Measurements from ENCODE around the gene CTSA.
"Not testable (repeated sequence)": the region's sequence is repeated elsewhere in the genome, so short reads cannot be mapped to it uniquely, and the experiment has no call there.

Gene CTSA

DNA sequence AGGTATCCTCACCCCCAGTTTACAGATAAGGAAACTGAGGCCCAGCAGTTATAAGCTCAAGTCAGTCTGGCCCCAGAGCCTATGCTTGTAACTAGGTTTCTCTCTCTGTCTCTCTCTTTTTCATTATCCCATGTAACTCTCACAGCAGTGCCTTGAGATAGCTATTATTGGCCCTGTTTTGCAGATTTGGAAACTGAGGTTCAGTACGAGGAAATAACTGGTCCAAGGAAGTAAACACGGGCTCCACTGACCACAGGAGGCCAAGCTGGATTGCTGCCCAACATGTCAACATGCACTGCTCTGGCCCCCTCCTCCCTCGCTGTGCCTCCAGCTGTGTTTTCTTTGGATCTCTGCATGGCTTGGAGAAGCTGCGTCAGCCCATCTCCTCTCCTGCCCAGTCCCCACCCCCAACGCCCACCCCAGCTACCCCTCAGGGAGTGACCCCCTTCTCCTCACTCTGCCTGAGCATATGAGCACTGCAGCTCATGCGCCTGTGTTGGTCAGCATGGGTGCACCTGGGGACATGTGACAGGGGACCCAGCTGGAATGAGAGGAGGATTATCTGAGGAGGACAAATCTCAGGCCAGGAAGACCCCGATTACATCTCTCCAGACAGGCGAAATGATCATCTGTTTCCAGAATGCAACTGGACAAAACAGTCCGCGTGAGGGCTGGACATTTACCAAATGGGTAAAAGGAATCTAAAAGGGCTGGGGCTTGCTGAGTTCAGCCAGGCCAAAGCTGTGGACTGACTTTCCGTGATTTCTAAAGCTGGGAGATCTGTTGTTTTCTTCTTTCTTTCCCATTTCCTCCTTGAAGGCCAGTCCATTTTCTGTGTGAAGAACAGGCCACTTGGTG lies 28.6 kb downstream of the CTSA start:
- no peak for DNase-seq

DNA sequence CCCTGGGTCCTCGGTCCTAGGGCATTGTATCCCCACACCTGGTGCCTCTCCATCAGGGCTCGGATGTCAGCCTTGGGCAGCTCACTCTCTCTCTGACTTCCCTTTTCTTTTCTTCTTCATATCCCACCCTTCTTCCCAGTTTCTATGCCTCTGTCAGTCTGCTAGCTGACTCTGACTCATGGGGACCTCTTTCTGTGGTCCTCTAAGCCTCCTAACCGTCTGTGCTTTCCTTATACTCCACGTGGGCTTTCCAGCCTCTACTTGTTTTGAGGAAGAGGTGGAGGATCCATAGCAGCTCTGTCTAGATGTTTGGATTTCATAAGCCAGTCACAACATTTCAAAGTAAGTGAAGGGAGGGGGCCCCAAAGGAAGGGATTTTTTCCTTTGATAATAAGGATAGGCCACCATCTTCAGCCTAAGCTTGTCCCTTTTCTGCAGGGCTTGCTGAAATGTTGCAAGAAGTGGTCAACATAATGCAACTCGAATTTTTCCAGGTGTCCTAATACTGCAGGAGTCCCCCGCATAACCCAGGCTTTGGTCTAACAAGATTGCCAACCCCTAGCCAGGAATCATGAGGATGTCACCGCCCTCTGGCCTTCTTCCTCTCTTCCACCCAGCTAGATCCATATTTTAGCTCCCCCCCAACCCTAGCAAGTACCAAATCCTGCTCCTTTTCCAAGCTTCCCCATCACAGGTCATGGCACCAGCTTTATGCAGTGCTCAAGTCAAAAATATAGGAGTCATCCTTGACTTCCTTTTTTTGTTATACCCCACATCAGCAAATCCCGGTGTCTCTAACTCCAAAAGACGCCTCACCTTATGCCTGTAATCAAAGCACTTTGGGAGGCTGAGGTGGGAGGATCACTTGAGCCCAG lies 29.6 kb downstream of the CTSA start:
- DNase-seq: no peak

DNA sequence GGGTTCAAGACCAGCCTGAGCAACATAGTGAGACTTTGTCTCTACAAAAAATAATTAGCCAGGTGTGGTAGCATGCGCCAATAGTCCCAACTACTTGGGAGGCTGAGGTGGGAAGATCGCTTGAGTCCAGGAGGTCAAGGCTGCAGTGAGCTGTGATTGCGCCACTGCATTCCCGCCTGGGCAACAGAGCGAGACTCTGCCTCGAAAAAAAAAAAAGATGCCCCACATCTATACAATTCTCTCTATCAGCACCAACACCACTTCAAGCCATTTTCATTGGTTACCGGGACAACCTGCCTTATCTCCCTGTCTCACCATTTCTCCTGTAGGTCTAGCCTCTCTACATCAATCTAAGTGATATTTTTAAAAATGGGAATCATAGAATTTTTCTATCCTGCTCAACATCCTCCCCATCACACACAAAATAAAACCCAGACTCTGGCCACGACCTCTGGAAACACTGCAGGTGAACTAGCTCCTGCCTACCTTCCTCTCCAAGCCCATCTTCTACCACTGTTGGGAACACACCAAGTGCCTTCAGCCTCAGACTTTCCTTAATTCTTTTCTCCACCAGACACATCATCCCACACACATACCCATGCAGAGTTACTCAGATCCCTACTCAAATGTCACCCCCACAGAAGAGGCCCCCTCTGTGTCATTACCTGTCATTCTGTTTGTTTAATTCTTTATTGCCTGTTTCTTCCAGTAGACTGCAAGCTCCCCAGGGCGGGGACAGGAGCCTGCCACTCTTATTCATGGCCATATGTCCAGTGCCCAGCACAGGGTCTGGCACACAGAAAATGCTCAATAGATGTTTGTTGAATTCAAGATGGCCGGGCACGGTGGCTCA lies 30.4 kb downstream of the CTSA start:
- no peak for DNase-seq

DNA sequence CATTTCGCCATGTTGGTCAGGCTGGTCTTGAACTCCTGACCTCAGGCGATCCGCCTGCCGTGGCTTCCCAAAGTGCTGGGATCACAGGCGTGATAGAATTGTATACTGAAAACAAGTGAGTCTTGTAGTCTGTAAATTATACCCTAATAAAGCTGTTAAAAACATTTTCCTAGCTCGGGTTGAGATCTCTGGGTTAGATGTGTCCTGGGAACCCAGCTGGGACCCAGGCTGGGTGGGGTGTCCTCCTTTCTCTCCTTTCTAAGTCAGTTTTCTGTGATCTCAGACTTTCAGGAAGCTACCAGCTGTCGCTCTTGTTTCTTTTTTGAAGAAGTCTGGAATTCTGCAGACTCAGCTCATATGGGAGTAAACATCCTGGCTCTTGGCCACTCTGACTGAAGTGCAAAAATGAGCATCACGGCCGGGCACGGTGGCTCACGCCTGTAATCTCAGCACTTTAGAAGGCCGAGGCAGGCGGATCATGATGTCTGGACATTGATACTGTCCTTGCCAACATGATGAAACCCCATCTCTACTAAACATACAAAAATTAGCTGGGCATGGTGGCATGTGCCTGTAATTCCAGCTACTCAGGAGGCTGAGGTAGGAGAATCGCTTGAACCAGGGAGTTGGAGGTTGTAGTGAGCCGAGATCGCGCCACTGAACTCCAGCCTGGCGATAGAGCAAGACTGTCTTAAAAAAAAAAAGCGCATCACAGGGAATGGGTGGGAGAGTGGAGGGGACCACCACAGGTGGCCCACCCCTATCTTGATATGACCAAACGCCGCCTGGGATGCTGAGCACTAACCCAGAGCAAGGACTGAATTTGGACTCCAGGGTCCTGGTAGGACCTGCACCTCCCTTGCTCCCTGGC lies 33.5 kb downstream of the CTSA start:
- DNase-seq: no peak

DNA sequence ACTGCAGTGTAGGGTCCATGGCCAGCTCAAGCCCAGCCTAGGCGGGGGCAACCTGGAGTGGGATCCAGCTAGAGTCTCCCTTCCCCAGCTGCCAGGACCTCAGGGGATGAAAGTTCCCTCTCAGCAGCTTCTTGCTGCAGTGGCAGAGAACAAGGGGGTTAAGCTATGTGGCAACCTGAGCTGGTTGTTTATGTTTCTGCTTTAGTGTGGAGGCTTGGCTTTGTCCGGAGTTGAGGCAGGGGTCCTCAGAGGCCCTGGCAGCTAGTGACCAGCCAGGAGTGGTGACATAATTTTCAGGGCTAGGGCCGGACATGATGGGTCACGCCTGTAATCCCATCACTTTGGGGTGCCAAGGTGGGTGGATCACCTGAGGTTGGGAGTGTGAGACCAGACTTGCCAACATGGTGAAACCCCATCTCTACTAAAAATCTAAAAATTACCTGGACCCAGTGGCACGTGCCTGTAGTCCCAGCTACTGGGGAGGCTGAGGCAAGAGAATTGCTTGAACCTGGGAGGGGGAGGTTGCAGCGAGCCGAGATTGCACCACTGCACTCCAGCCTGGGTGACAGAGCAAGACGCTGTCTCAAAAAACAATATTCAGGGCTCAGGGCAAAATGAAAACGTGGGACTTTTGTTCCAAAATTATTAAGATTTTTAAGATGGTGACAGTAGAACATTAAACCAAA lies 34.8 kb downstream of the CTSA start:
- no peak for DNase-seq

DNA sequence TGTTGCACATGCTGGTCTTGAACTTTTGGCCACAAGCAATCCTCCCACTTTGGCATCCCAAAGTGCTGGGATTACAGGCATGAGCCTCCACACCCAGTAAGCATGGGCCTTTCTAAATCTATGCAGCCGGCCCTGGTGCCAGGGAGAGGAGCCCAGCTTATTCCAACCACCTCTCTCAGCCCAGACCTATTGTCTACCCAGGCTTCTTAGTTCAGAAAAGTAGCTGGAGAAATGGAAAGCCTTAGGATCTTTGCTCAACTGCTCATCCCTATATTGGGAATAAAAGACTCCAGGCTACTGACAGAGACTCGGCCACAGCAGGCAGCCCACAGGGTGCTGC lies 35.6 kb downstream of the CTSA start:
- no peak for DNase-seq

DNA sequence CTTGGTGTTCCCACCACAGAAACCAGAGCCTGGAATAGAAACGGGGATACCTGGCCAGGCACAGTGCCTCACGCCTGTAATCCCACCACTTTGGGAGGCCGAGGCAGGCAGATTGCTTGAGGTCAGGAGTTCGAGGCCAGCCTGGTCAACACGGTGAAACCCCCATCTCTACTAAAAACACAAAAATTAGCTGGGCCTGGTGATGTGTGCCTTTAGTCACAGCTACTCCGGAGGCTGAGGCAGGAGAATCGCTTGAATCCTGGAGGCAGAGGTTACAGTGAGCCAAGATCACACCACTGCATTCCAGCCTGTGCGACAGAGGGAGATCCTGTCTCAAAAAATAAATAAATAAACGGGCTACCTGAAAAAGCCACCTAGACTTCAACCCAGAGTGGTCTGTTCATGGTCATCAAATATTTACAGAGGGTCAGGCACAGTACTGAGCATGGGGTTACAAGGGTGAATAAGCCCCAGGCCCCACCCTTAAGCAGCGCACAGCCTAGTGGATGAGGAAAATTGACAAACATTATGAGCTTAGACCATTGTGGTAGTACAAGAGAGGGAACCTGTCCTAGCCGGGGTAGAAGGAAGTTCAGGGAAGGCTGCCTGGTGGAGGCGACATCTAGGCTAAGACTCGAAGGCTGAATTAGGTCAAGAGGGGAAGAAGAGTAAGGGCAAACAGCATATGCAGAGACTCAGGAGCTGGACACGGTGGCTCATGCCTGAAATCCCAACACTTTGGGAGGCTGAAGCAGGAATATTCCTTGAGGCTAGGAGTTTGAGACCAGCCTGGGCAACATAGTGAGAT lies 36.1 kb downstream of the CTSA start:
- DNase-seq: no peak

DNA sequence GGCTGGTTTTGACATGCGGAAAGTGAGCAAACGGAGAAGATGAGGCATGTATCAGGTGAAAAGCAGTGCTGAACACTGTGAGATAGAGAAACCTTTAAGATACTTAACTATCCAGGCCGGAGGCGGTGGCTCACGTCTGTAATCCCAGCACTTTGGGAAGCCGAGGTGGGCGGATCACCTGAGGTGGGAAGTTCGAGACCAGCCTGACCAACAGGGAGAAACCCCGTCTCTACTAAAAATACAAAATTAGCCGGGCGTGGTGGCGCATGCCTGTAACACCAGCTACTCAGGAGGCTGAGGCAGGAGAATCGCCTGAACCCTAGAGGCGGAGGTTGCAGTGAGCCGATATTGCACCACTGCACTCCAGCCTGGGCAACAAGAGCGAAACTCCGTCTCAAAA lies 40.5 kb downstream of the CTSA start:
- not testable (repeated sequence) for DNase-seq

DNA sequence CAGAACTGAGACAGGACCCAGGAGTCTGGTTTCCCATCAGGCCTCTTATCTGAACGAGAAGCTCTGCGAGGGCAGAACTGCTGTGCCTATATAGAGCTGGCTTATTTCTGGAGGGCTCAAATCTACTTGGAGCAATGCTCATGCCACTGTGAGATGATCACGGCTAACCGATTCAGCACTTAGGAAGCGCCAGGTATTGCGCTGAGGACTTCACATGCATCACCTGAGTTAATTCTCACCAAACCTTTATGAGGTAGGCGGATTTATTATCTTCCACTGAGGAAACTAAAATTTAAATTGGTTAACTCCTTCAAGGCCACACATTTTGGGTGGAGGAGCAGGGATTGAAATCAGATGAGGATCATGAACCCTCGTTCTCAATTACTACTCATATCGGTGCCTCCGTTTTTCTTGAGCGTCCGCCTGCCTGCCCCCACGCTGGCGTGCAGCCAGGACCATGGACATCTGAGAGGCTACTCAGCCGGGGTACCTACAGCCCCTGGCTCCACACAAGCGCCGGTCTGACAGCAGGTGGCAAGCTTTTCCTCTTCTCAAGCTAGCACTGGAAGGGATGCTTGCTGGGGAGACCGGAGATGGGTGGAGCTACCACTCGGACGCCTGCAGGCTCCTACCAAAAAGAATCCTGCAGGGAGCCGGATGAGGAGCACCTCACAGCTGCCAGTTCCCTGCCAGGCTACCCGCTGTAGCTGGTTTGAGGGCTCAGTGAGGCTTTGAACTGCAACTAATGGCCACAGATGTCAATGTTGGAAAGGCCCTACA lies 42.3 kb downstream of the CTSA start:
- no peak for DNase-seq

DNA sequence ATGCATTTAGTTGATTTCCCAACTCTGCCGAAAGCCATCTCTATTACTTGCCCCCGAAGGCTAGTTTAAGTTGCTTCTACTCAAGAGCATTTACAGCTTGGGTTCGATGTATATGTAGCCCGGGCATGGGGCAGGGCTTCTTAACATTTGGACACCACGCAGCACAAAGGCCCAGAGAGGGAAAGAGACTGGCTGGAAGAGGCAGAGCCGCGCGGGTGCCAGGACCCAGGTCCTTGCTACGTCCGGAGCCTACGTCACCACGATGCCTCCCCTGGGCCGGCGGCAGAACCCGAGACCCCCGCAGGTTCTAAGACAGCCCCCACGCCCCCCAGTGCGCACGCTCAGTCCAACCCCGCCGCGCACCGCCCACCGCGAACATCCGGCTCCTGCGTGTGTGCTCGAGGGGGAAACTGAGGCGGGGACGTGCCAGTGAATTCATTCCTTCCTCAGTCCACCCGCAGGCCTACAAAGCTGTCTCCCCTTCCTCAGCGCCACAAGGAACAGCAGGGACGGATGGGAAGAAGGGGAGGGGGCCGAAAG lies 43.0 kb downstream of the CTSA start:
- DNase-seq: no peak

DNA sequence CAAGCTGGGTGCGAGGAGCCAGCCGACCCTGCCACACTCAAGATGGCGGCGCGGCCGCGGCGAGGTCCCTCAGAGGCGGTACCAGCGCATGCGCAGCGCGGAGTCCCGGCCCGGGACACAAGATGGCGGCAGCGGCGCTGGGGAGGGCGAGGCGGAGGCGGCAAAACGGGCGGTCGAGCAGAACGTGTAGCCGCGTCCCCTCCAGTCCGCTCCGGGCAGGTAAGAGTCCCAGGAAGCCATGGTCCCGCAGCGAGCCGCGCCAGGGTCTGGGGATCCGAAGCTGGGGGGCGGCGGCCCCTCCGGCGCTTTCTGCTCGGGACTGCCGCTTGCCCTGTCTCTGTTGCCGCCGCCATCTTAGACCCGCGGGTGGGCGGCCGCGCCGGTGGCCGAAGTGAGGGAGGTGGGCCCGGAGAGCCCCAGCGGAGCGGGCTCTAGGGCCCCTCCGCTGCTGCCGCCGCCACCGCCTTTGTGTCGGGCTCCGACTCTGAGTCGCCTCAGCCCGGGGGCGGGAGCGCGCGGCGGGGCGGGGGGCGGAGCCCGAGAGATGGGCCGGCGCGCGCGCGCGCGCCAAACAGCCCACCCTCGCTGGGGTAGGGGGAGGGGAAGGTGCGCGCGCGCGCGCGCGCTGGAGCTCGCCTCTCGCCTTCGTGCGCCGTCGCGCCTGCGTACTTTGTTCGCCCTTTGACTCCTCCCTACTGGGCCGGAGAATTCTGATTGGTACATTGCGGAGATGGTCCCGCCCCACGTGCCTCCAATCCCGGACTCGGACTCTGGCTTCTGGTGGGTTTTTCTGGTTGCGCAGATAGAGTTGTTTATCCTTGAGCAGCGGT lies 43.7 kb downstream of the CTSA start, which contains the start of gene PCIF1:
TSS of gene PCIF1 (plus strand) at position 98 of the 830 bp plus-strand sequence. CDS start 4,317 bp downstream, outside the sequence.
- peak; percentile 73 for DNase-seq

DNA sequence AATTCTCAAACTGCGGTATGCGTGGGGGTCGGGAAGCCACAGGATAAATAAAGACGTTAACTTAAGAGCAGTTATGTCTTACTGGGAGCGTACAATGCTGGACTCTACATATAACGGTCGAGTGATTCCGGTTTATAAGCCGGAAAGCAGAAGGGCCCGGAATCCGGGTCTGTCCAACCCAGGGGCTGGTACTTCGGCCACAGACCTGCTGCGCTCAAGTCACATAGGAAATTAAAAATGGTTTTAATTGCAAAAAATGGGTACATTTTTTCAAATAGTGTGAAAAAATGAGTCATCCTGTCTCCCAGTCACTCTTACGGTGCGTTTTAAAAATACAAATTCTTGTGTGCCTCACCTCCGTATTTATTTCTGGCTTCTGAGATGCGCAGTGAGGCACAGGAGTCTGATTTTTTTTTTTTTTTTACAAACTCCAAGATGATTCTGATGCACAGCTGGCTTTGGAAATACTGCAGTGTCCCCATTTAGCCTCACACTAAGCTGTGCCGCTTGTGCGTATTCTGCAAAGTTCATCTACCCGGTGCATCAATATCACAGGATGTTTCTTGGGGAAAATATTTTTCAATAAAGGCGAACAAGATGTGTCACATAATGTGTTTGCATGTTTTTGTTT lies 44.4 kb downstream of the CTSA start:
- no peak for DNase-seq

DNA sequence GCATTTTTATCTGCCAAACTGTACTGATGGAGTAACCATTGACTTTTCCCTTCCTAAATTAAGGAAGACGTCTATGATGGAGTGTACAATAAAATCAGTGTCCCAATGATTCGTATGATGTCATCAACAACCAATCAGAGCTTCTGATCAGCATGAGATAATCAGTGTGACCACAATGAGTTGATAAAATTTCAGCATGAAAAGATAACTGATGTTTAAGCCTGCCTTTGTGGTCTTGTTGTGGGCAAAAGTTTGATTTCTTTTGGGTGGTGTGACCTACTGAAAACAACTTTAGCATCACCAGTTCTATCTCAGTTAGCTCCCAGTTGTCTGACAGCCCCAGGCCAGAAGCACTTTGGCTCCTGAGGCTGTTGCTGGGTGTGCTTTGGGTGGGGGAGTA lies 46.6 kb downstream of the CTSA start:
- no peak for DNase-seq

DNA sequence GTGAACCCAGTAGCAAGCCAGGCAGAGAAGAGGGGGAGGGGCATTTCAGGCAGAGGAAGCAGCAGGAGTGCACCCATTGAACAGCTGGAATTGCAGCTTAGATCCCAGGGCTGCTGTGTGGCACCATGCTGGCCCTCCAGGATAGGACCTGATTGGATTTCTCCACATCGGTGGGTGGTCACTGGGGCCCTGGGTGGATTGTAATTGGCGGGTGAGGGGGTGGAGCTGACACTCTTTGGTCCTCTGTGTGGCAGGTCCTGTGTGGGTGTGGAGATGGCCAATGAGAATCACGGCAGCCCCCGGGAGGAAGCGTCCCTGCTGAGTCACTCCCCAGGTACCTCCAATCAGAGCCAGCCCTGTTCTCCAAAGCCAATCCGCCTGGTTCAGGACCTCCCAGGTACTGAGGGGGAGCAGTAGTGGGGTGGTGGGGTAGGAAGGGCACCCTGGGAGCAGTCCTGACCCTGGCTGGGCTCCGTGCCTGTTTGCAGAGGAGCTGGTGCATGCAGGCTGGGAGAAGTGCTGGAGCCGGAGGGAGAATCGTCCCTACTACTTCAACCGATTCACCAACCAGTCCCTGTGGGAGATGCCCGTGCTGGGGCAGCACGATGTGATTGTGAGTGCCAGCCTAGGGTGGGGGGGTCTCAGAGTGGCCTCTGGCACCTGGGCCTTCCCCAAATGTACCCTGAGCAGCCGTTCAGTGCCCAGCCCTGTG lies 47.7 kb downstream of the CTSA start:
- DNase-seq: no peak

DNA sequence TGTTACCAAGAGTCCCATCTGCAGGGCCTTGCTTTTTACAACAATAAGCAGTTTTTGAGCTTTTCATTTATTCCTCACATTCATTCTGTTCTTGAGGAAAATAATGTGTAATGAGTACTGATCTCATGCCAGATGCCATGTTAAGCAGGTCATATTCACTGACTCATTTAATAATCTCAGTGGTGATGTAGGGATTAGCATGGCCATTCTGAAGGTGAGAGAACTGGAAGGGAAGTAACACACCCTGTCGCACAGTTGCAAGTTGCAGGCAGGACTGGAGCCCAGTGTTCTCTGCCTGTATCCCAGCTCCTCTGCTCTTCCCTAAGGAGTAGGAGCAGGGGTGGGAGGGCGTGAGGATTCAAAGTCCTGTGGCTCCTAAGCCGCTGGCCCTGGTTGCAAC lies 48.9 kb downstream of the CTSA start:
- no peak for DNase-seq

DNA sequence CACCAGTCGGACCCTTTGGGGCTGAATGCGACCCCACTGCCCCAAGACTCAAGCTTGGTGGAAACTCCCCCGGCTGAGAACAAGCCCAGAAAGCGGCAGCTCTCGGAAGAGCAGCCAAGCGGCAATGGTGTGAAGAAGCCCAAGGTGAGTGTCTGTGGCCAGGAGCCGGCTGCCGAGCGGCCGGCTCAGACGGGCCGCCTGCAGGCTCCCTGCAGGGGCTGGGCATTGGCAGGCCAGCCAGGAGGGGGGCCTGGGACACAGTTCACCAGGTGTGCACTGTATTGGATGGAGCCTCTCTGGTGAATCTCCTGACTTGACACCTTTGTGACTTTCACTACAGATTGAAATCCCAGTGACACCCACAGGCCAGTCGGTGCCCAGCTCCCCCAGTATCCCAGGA lies 49.3 kb downstream of the CTSA start:
- DNase-seq: no peak

DNA sequence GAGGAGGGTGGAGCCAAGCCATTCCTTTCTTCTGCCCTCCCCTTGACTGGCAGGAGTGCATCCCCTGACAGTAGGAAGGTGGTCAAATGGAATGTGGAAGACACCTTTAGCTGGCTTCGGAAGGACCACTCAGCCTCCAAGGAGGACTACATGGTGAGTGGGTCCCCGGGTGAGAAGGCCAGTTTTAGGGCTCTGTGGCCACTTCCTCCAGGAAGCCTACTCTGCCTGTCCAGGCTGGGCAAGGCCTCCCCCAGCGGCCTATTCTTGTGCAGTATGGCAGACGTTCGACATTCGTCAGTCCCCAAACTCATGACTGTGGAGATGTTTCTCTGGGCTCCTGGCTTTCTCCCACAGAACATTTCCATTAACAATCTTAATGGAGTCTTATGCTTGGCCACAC lies 52.5 kb downstream of the CTSA start:
- no peak for DNase-seq
